Superior temporal gyrus (tissue), 1 donor: ENCODE results near the gene ACOX3.
"Not testable (repeated sequence)": the region's sequence is repeated elsewhere in the genome, so short reads cannot be mapped to it uniquely, and the experiment has no call there.

Source experiments
- DNase-seq: peaks from one replicate; pipeline ENCODE4 v3.0.0-alpha.2; 2016; ENCODE audit errors: extremely low spot score

Gene ACOX3

GRCh38 chr4:8434251-8435073 lies 6.1 kb downstream of the ACOX3 start:
- no peak for DNase-seq

- DNase-seq = no peak
Observed at GRCh38 chr4:8433136-8433535, 7.4 kb downstream of the ACOX3 start.

- DNase-seq = no peak
Observed at GRCh38 chr4:8431553-8431952, 9.0 kb downstream of the ACOX3 start.

GRCh38 chr4:8428288-8429097 lies 12.0 kb downstream of the ACOX3 start:
- DNase-seq = peak; percentile 88

- DNase-seq = peak; percentile 16
Observed at GRCh38 chr4:8427761-8428287, 12.7 kb downstream of the ACOX3 start.

GRCh38 chr4:8427262-8427661 lies 13.3 kb downstream of the ACOX3 start:
- no peak for DNase-seq

GRCh38 chr4:8422786-8423185 lies 17.7 kb downstream of the ACOX3 start:
- DNase-seq = no peak

GRCh38 chr4:8422327-8422726 lies 18.2 kb downstream of the ACOX3 start:
- DNase-seq = no peak

- DNase-seq = not testable (repeated sequence)
Observed at GRCh38 chr4:8420151-8420550, 20.4 kb downstream of the ACOX3 start.

GRCh38 chr4:8419222-8420041 lies 21.1 kb downstream of the ACOX3 start:
- DNase-seq = no peak

- DNase-seq = no peak
Observed at GRCh38 chr4:8417071-8417614, 23.4 kb downstream of the ACOX3 start.

GRCh38 chr4:8414377-8414776 lies 26.1 kb downstream of the ACOX3 start:
- DNase-seq = no peak

GRCh38 chr4:8412288-8412687 lies 28.2 kb downstream of the ACOX3 start:
- DNase-seq = no peak

GRCh38 chr4:8411351-8412180 lies 29.0 kb downstream of the ACOX3 start:
- DNase-seq = no peak

GRCh38 chr4:8410641-8411271 lies 29.8 kb downstream of the ACOX3 start:
- DNase-seq = peak; percentile 23

- DNase-seq = peak; percentile 54
Observed at GRCh38 chr4:8410066-8410625, 30.4 kb downstream of the ACOX3 start.

- DNase-seq = no peak
Observed at GRCh38 chr4:8409264-8410065, 31.1 kb downstream of the ACOX3 start.

GRCh38 chr4:8407756-8408155 lies 32.8 kb downstream of the ACOX3 start:
- DNase-seq = no peak

GRCh38 chr4:8407316-8407715 lies 33.2 kb downstream of the ACOX3 start:
- DNase-seq = no peak
